Measurements from ENCODE around the gene RPAIN.

GRCh38 chr17:5408186-5408585, 11.8 kb upstream of the RPAIN start:
- TF ChIP-seq CTCF (conservative IDR thresholded peaks at IDR 0.05; ENCODE audit: low read depth in 2 of 2) (no peak), EZH2phosphoT487 (IDR thresholded peaks at IDR 0.05; ENCODE audit: unreplicated experiment) (no peak), POLR2AphosphoS5 (IDR thresholded peaks at IDR 0.05; ENCODE audit: low read depth) (no peak), JUNB (IDR thresholded peaks at IDR 0.05; ENCODE audit: unreplicated experiment) (no peak), EZH2 (IDR thresholded peaks at IDR 0.05; ENCODE audit: low read depth, unreplicated experiment) (no peak), ETS1 (IDR thresholded peaks at IDR 0.05) (no peak), REST (IDR thresholded peaks at IDR 0.05; ENCODE audit: unreplicated experiment) (no peak), ZNF114 (CRISPR knock-in tag; IDR thresholded peaks at IDR 0.05) (no peak), NANOG (IDR thresholded peaks at IDR 0.05; ENCODE audit: borderline replicate concordance) (no peak), CREB1 (CRISPR knock-in tag; IDR thresholded peaks at IDR 0.05; ENCODE audit: low read depth) (no peak), ZNF331 (CRISPR knock-in tag; IDR thresholded peaks at IDR 0.05; ENCODE audit: low read depth) (no peak), STAT1 (IDR thresholded peaks at IDR 0.05; ENCODE audit: unreplicated experiment) (no peak), ZNF462 (CRISPR knock-in tag; IDR thresholded peaks at IDR 0.05) (no peak)
